GM23248 (cell line): ENCODE data around the gene GPALPP1. TPM values are rescaled to one million over a fixed set of nuclear protein-coding genes. Genes with fewer than 3 reads are reported as not detected.
"Not testable (repeated sequence)": the region's sequence is repeated elsewhere in the genome, so short reads cannot be mapped to it uniquely, and the experiment has no call there.

ENCODE experiments used
- DNase-seq: peaks from one replicate; pipeline ENCODE4 v3.0.0-alpha.2; 2015
- H2AFZ ChIP-seq: fragments of 200-600 bp; sonication (generic); 2 replicates; pipeline ENCODE4 v1.6.1; 2016; ENCODE audit warnings: antibody characterized with exemption
- H3F3A ChIP-seq: fragments of 200-600 bp; sonication (generic); 2 replicates; pipeline ENCODE4 v1.6.1; 2016; ENCODE audit warnings: mild to moderate bottlenecking, antibody characterized with exemption, mixed run types; ENCODE audit not compliant: insufficient read depth
- H3K27ac ChIP-seq: fragments of 200-600 bp; sonication (generic); 2 replicates; pipeline ENCODE4 v1.5.1; 2016; ENCODE audit warnings: mild to moderate bottlenecking
- H3K27me3 ChIP-seq: fragments of 200-600 bp; sonication (generic); replicated peaks from 2 replicates; pipeline ENCODE4 v1.6.1; 2016; ENCODE audit warnings: mild to moderate bottlenecking; ENCODE audit not compliant: insufficient read depth
- H3K36me3 ChIP-seq: fragments of 200-600 bp; sonication (generic); 2 replicates; pipeline ENCODE4 v1.6.1; 2016; ENCODE audit warnings: low read depth, mild to moderate bottlenecking
- H3K4me1 ChIP-seq: fragments of 200-600 bp; sonication (generic); 2 replicates; pipeline ENCODE4 v1.6.1; 2016; ENCODE audit warnings: mild to moderate bottlenecking; ENCODE audit not compliant: insufficient read depth
- H3K4me2 ChIP-seq: fragments of 200-600 bp; sonication (generic); one replicate; pipeline ENCODE4 v1.6.1; 2016; ENCODE audit warnings: mild to moderate bottlenecking; ENCODE audit not compliant: unreplicated experiment
- H3K4me3 ChIP-seq: fragments of 200-600 bp; sonication (generic); 2 replicates; pipeline ENCODE4 v1.5.1; 2016; ENCODE audit warnings: mild to moderate bottlenecking
- H3K79me2 ChIP-seq: fragments of 200-600 bp; sonication (generic); 2 replicates; pipeline ENCODE4 v1.6.1; 2016; ENCODE audit warnings: mild to moderate bottlenecking; ENCODE audit not compliant: insufficient read depth
- H3K9ac ChIP-seq: fragments of 200-600 bp; sonication (generic); 2 replicates; pipeline ENCODE4 v1.6.1; 2016; ENCODE audit warnings: mild to moderate bottlenecking
- H3K9me2 ChIP-seq: fragments of 200-600 bp; sonication (generic); 2 replicates; pipeline ENCODE4 v1.6.1; 2016; ENCODE audit warnings: mixed run types, mild to moderate bottlenecking, moderate library complexity; ENCODE audit not compliant: insufficient read depth
- H3K9me3 ChIP-seq: fragments of 200-600 bp; sonication (generic); one replicate; pipeline ENCODE4 v1.6.1; 2017; ENCODE audit warnings: low read depth
- H4K20me1 ChIP-seq: fragments of 200-600 bp; sonication (generic); 2 replicates; pipeline ENCODE4 v1.6.0; 2016; ENCODE audit not compliant: insufficient read depth
- EZH2 ChIP-seq: fragments of 200-600 bp; sonication (generic); IDR thresholded peaks from 2 replicates; pipeline ENCODE4 v1.6.1; 2018; ENCODE audit warnings: antibody characterized with exemption, mild to moderate bottlenecking; ENCODE audit not compliant: insufficient read depth, poor library complexity, severe bottlenecking
- EZH2phosphoT487 ChIP-seq: fragments of 200-600 bp; sonication (generic); IDR thresholded peaks from 2 replicates; pipeline ENCODE4 v1.6.1; 2018; ENCODE audit warnings: antibody characterized with exemption, moderate library complexity, mild to moderate bottlenecking, low read depth; ENCODE audit not compliant: insufficient read depth
- WGBS, 2 experiments: methylation state at CpG; one replicate each; pipeline ENCODE4 v1.1.6; 2015 to 2017; ENCODE audit warnings: low lambda C conversion rate in 2 of 2, low coverage in 1 of 2; ENCODE audit errors: missing lambda C conversion rate in 2 of 2; 5-methylcytosine and 5-hydroxymethylcytosine counted together
- in situ Hi-C: fragments of 300-500 bp; cut with MboI; formaldehyde crosslinking; loops from 2 replicates; pipeline ENCODE4 v1.15.0; 2020
- polyA plus RNA-seq: library from polyadenylated mRNA; unstranded; fragments of >200 nt; fragmentation: Nextera tagmentation; extraction: Ambion mirVana; gene quantifications from 2 replicates; pipeline ENCODE4 v1.2.1, GENCODE V29; 2016
- total RNA-seq: library from RNA; depleted of rRNA; stranded (reverse); fragments of >200 nt; shearing (Covaris generic); gene quantifications from 2 replicates; pipeline ENCODE4 v1.2.3, GENCODE V29; 2014; rRNA removed

GPALPP1 gene, protein sequence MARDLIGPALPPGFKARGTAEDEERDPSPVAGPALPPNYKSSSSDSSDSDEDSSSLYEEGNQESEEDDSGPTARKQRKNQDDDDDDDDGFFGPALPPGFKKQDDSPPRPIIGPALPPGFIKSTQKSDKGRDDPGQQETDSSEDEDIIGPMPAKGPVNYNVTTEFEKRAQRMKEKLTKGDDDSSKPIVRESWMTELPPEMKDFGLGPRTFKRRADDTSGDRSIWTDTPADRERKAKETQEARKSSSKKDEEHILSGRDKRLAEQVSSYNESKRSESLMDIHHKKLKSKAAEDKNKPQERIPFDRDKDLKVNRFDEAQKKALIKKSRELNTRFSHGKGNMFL
- total RNA-seq (22.8 and 29.2 TPM in 2 replicates), polyA plus RNA-seq (18.5 and 21.2 TPM in 2 replicates)

DNA sequence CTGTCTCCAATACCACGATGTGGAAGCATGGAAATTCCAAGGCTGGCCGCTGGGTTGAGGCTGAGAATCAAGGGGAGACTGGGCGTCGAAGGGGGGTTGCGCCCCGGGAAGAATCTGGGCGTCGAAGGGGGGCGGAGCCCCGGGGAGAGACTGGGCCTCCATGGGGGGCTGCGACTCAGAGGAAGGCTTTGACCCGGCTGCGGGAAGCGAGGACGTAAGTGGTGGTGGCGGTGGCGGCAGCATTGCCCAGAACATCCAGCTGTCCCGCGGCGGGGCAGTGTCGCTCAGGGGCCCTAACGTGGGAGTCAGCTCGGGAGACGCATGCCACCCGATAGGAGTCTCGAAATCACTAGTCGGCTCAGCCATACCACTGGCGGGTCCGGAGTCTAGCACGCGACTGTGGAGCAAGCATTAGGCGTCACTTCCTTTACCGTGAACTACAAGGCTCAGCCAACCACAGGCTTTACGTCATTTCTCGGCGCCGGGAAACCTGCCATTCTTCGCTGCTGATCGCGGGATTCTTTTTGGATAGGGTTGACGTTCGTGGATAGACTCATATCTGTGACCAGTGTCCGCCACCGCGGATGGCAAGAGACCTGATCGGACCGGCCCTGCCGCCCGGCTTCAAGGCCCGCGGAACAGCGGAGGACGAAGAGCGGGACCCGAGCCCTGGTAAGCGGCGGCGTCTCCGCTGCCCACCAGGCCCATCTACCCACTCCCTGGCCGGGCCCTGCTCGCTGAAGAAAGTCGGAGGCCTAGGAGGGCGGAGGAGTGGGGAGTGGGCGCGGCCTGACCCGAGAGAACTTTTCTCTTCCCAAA is at the start of gene GPALPP1, which contains the start of gene NUFIP1:
Gene GPALPP1 (plus strand): TSS at position 468 of the 819 bp plus-strand sequence. CDS start 117 bp downstream, at position 585.
Gene NUFIP1 (minus strand): TSS at position 401 of the 819 bp plus-strand sequence. CDS start 35 bp downstream, at position 366.
- no peaks in the 10 kb centered on the region for H3K27me3 ChIP-seq
- H3K79me2 ChIP-seq: peaks cover 99% of the 10 kb centered on the region
- H3K4me1 ChIP-seq: peaks cover 19% of the 10 kb centered on the region
- H3K27ac ChIP-seq: peak within 1 kb of the TSS; percentile 90
- no peaks in the 10 kb centered on the region for H3K9me3 ChIP-seq
- peak within 1 kb of the TSS; percentile 96 for H2AFZ ChIP-seq
- peak within 1 kb of the TSS; percentile 98 for H3K9ac ChIP-seq
- H3K36me3 ChIP-seq: no peaks in the 10 kb centered on the region
- no peaks in the 10 kb centered on the region for H3F3A ChIP-seq
- H3K4me3 ChIP-seq: peak within 1 kb of the TSS; percentile 98
- in situ Hi-C loops: no loop called here
- no peaks in the 10 kb centered on the region for H4K20me1 ChIP-seq
- H3K4me2 ChIP-seq: peak within 1 kb of the TSS; percentile 99
- peak; percentile 98 for DNase-seq
- no peak for TF ChIP-seq EZH2
- TF ChIP-seq EZH2phosphoT487: no peak
- H3K9me2 ChIP-seq: no peaks in the 10 kb centered on the region
- WGBS, 2 experiments: 0 to 1% methylated on average over 60 to 65 of the region's 66 CpGs

DNA sequence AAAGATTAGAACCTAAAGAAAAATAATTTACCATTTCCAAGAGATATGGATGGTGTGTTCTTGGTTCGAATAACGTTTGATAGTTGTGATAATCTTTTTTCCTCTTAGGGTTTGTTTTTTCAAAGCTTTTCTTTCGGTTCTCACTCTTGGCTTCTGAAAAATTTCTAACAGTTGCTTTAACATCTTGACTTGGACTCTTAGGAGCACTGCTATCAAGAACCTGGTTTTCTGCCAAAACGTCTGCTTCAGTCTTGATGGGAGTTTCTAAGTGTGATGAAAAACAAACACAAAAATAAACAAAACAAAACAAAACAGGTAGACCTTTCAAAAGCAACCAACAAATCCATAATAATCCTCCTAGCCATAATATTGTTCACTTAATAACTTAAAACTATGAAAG is 45.9 kb upstream of the GPALPP1 start:
- H3K27ac ChIP-seq, H4K20me1 ChIP-seq, H3K9ac ChIP-seq, H3K9me3 ChIP-seq, H3K4me3 ChIP-seq, DNase-seq, H3K4me2 ChIP-seq, in situ Hi-C loops, H3K79me2 ChIP-seq, H3K27me3 ChIP-seq, H3K4me1 ChIP-seq, H2AFZ ChIP-seq, H3F3A ChIP-seq, H3K36me3 ChIP-seq, H3K9me2 ChIP-seq: not testable (repeated sequence)
- WGBS, 2 experiments: 26 to 28% methylated on average over 4 of the region's 4 CpGs

DNA sequence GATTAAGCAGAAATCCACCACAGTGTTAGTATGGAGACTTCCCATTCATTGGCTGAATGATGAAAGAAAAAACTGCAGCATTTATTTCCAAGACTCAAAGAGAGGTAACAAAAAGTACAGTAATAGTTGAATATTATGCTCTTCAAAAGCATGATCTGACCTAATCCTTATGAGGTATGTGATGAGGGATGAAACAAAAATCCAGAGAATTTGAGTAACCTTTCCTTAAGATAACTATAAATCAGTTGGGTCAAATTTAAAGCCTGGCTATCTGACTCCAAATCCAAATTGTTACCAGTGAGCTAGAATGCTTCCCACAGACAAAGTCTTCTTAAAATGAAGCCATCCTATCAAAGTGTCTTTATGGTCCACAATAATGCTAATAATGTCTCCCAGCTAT is 38.2 kb upstream of the GPALPP1 start:
- DNase-seq: peak; percentile 27
- H3K9me3 ChIP-seq: no peaks in the 10 kb centered on the region
- H3K27me3 ChIP-seq: no peaks in the 10 kb centered on the region
- H3K27ac ChIP-seq: no peak overlapping the region
- no peak overlapping the region for H3K9ac ChIP-seq
- TF ChIP-seq EZH2 (no peak), EZH2phosphoT487 (no peak)
- no peaks in the 10 kb centered on the region for H3K9me2 ChIP-seq
- H4K20me1 ChIP-seq: no peaks in the 10 kb centered on the region
- in situ Hi-C loops: loop anchor here (25.0 kb wide), 1 partner anchor 1039 kb away; no protein-coding TSS in a partner anchor
- peaks cover 15% of the 10 kb centered on the region for H3K4me1 ChIP-seq
- H3K4me2 ChIP-seq: peak overlapping the region; percentile 27
- H3K4me3 ChIP-seq: no peak overlapping the region
- no peaks in the 10 kb centered on the region for H3K79me2 ChIP-seq
- 0 out of 2 replicates have a peak, but pooled peaks cover 3% of the 10 kb centered on the region for H3F3A ChIP-seq
- no peaks in the 10 kb centered on the region; the same call in 1 of the 2 replicates for H3K36me3 ChIP-seq
- H2AFZ ChIP-seq: no peak overlapping the region

DNA sequence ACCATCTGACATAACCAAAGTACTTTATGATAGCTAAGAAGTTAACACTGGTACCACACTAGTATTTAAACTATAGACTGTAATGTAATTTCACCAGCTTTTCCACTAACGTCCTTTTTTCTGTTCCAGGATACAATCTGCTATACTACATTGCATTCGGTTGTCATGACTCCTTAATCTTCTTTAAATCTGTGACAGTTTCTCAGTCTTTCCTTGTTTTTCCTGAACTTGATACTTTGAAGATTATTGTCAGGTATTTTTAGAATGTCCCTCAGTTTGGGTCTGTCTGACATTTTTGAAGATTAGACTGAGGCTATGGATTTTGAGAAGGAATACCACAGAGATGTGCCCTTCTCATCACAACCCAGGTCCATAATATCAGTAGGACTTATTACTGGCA is 36.7 kb upstream of the GPALPP1 start:
- in situ Hi-C loops: loop anchor here (25.0 kb wide), 1 partner anchor 1040 kb away; no protein-coding TSS in a partner anchor
- no peak overlapping the region for H3K4me3 ChIP-seq
- H3K79me2 ChIP-seq: no peaks in the 10 kb centered on the region
- H3K9me2 ChIP-seq: no peaks in the 10 kb centered on the region
- H3K9ac ChIP-seq: no peak overlapping the region
- no peak for DNase-seq
- H2AFZ ChIP-seq: no peak overlapping the region
- H3K4me2 ChIP-seq: no peak overlapping the region
- WGBS, 2 experiments: 78 to 87% methylated on average over 2 of the region's 2 CpGs
- peaks cover 15% of the 10 kb centered on the region for H3K4me1 ChIP-seq
- H3F3A ChIP-seq: 0 out of 2 replicates have a peak, but pooled peaks cover 3% of the 10 kb centered on the region
- H4K20me1 ChIP-seq: no peaks in the 10 kb centered on the region
- H3K27me3 ChIP-seq: no peaks in the 10 kb centered on the region
- no peak overlapping the region for H3K27ac ChIP-seq
- H3K36me3 ChIP-seq: no peaks in the 10 kb centered on the region; the same call in 1 of the 2 replicates
- no peaks in the 10 kb centered on the region for H3K9me3 ChIP-seq
- TF ChIP-seq EZH2phosphoT487: no peak
- no peak for TF ChIP-seq EZH2
